SU-DHL-6 (cell line): ENCODE measurements around the gene DCDC2.
"Not testable (repeated sequence)": the region's sequence is repeated elsewhere in the genome, so short reads cannot be mapped to it uniquely, and the experiment has no call there.

Experiments used
- H2AFZ ChIP-seq: fragments of 200-600 bp; sonication (generic); 2 replicates; pipeline ENCODE4 v1.6.1; 2014; ENCODE audit warnings: low read depth, mild to moderate bottlenecking, moderate library complexity, mixed read lengths, antibody characterized with exemption, low read length; ENCODE audit not compliant: severe bottlenecking
- H3F3A ChIP-seq: fragments of 200-600 bp; shearing (Covaris generic); 2 replicates; pipeline ENCODE4 v1.6.0; 2016; ENCODE audit warnings: antibody characterized with exemption, mild to moderate bottlenecking; ENCODE audit not compliant: insufficient read depth
- H3K27ac ChIP-seq: fragments of 200-600 bp; sonication (generic); 2 replicates; pipeline ENCODE4 v1.5.1; 2016; ENCODE audit warnings: low read depth, mild to moderate bottlenecking, low read length, moderate library complexity, mixed read lengths
- H3K27me3 ChIP-seq: fragments of 200-600 bp; sonication (generic), shearing (Covaris generic); 2 replicates; pipeline ENCODE4 v1.6.0; 2014; ENCODE audit warnings: mild to moderate bottlenecking, low read length
- H3K36me3 ChIP-seq: fragments of 200-600 bp; sonication (generic); 2 replicates; pipeline ENCODE4 v1.6.1; 2014; ENCODE audit warnings: mild to moderate bottlenecking, low read length, mixed read lengths
- H3K4me2 ChIP-seq: fragments of 300-600, 200-600 bp; shearing (Covaris generic), sonication (generic); 2 replicates; pipeline ENCODE4 v1.6.0; 2014; ENCODE audit warnings: low read length, low read depth, mild to moderate bottlenecking; ENCODE audit not compliant: poor library complexity, severe bottlenecking
- H3K4me3 ChIP-seq: fragments of 200-600 bp; sonication (generic); 2 replicates; pipeline ENCODE4 v1.5.1; 2014; ENCODE audit warnings: antibody characterized with exemption, low read length, mild to moderate bottlenecking, mixed read lengths; ENCODE audit not compliant: insufficient read depth, poor library complexity, severe bottlenecking
- H3K79me2 ChIP-seq: fragments of 200-600 bp; sonication (generic); 2 replicates; pipeline ENCODE4 v1.6.1; 2014; ENCODE audit warnings: mild to moderate bottlenecking, low read length, moderate library complexity; ENCODE audit not compliant: insufficient read depth
- H3K9ac ChIP-seq: fragments of 200-600 bp; sonication (generic); 2 replicates; pipeline ENCODE4 v1.7.0; 2014; ENCODE audit warnings: mild to moderate bottlenecking, low read length
- H3K9me2 ChIP-seq: fragments of 200-600 bp; sonication (generic); replicated peaks from 2 replicates; pipeline ENCODE4 v1.6.1; 2014; ENCODE audit warnings: low read length; ENCODE audit not compliant: insufficient read depth
- H3K9me3 ChIP-seq: fragments of 200-600 bp; sonication (generic); 2 replicates; pipeline ENCODE4 v1.6.1; 2014; ENCODE audit warnings: low read length, mixed read lengths; ENCODE audit not compliant: insufficient read depth
- H4K20me1 ChIP-seq: fragments of 200-600 bp; sonication (generic); 2 replicates; pipeline ENCODE4 v1.6.1; 2014; ENCODE audit warnings: low read depth, mild to moderate bottlenecking, antibody characterized with exemption, low read length, moderate library complexity, mixed read lengths
- CTCF ChIP-seq: fragments of 200-600 bp; sonication (generic); IDR thresholded peaks from one replicate; pipeline ENCODE4 v1.5.1; 2017; ENCODE audit warnings: antibody characterized with exemption, mild to moderate bottlenecking, low read length, moderate library complexity; ENCODE audit not compliant: insufficient read depth, poor library complexity, severe bottlenecking
- EZH2phosphoT487 ChIP-seq: fragments of 200-600 bp; sonication (generic), shearing (Covaris generic); conservative IDR thresholded peaks from 2 replicates; pipeline ENCODE4 v1.6.1; 2018; ENCODE audit warnings: mild to moderate bottlenecking, antibody characterized with exemption, low read length, moderate library complexity, mixed read lengths

Gene DCDC2

GRCh38 chr6:24324617-24325016, 33.2 kb downstream of the DCDC2 start:
- H4K20me1 ChIP-seq = no peaks in the 10 kb centered on the region
- no peaks in the 10 kb centered on the region for H3K9me3 ChIP-seq
- H3F3A ChIP-seq = no peaks in the 10 kb centered on the region
- no peak overlapping the region for H3K4me2 ChIP-seq
- H3K4me3 ChIP-seq = no peak overlapping the region
- no peak overlapping the region for H3K9ac ChIP-seq
- no peaks in the 10 kb centered on the region for H3K27me3 ChIP-seq
- no peaks in the 10 kb centered on the region for H3K36me3 ChIP-seq
- TF ChIP-seq EZH2phosphoT487 = no peak
- no peak for TF ChIP-seq CTCF
- H3K9me2 ChIP-seq = no peaks in the 10 kb centered on the region
- H2AFZ ChIP-seq = no peak overlapping the region
- no peak overlapping the region for H3K27ac ChIP-seq
- no peaks in the 10 kb centered on the region for H3K79me2 ChIP-seq

- no peak for TF ChIP-seq CTCF
- TF ChIP-seq EZH2phosphoT487 = no peak
- Histone ChIP-seq H3K36me3 (no peaks in the 10 kb centered on the region), H3F3A (no peaks in the 10 kb centered on the region), H2AFZ (no peak overlapping the region), H3K4me3 (no peak overlapping the region), H3K79me2 (no peaks in the 10 kb centered on the region), H3K27ac (no peak overlapping the region), H3K4me2 (no peak overlapping the region), H3K9me3 (no peaks in the 10 kb centered on the region), H4K20me1 (no peaks in the 10 kb centered on the region), H3K9ac (no peak overlapping the region), H3K27me3 (no peaks in the 10 kb centered on the region), H3K9me2 (no peaks in the 10 kb centered on the region)
Observed at GRCh38 chr6:24323632-24324337, 34.1 kb downstream of the DCDC2 start.

GRCh38 chr6:24322924-24323323, 34.9 kb downstream of the DCDC2 start:
- Histone ChIP-seq H3K9ac (no peak overlapping the region), H3K79me2 (no peaks in the 10 kb centered on the region), H3K27ac (no peak overlapping the region), H3K9me3 (no peaks in the 10 kb centered on the region), H2AFZ (no peak overlapping the region), H3K27me3 (no peaks in the 10 kb centered on the region), H3K4me3 (no peak overlapping the region), H3K9me2 (no peaks in the 10 kb centered on the region), H3F3A (no peaks in the 10 kb centered on the region), H3K4me2 (no peak overlapping the region), H3K36me3 (no peaks in the 10 kb centered on the region), H4K20me1 (no peaks in the 10 kb centered on the region)
- TF ChIP-seq CTCF = no peak
- no peak for TF ChIP-seq EZH2phosphoT487

DNA sequence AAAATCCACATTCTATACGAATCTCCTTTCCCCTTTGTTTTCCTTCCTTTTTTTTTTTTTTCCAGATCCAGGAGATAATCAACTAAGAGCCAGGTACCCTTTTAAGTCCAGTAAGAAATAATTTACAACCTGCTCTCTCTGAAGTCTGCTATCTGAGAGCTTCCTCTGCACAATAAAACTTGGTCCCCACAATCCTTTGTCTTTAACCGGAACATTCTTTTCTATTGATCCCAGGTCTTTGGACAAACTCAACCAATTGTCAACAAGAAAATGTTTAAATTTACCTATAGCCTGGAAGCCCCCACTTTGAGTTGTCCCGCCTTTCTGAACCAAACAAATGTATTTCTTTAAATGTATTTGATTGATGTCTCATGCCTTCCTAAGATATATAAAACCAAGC, 35.4 kb downstream of the DCDC2 start:
- not testable (repeated sequence) for H4K20me1 ChIP-seq, H3K9me3 ChIP-seq, H3K9ac ChIP-seq, H2AFZ ChIP-seq, H3K9me2 ChIP-seq, H3K27me3 ChIP-seq, H3K36me3 ChIP-seq, H3K4me2 ChIP-seq, H3K27ac ChIP-seq, H3K4me3 ChIP-seq, H3K79me2 ChIP-seq, H3F3A ChIP-seq
